HL-60 (cell line): ENCODE results near the gene C18orf32.

ENCODE experiments used
- CTCF ChIP-seq: IDR thresholded peaks from one replicate; pipeline ENCODE4 v1.5.1; 2011; ENCODE audit warnings: low read length, control low read depth, inconsistent platforms; ENCODE audit not compliant: insufficient read depth
- POLR2AphosphoS5 ChIP-seq: IDR thresholded peaks from 2 replicates; pipeline ENCODE4 v1.6.1; 2012; ENCODE audit warnings: low read depth
- SPI1 ChIP-seq: IDR thresholded peaks from 2 replicates; pipeline ENCODE4 v1.6.1; 2012; ENCODE audit warnings: low read depth, mild to moderate bottlenecking, borderline replicate concordance

DNA sequence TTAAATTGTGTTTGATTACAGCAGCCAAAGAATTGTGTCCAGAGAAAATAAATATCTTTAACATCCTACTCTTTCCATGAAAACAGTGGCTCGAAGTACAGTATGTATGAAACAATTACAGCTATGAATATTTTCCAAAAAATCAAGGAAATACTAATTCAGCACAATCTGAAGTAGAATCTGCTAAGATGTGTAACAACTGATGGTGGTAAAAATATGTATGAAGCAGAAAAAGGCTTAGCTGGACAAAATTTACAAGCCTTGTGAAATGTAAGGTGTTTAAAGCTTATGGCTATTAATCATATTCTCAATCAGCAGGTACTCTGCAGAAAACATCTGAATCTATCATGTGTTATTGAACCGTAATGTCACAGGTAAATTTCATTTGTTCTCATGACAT, 43.2 kb downstream of the C18orf32 start:
- no peak for TF ChIP-seq CTCF
- TF ChIP-seq POLR2AphosphoS5: no peak
- TF ChIP-seq SPI1: no peak
